HG02798 (cell line): Measurements from ENCODE around the gene ASMTL.
"Not testable (repeated sequence)": the region's sequence is repeated elsewhere in the genome, so short reads cannot be mapped to it uniquely, and the experiment has no call there.

Source experiments
- ATAC-seq: cut with Tn5 transposase; IDR thresholded peaks from one replicate; pipeline ENCODE4 v1.9.1; 2021; ENCODE audit warnings: mild to moderate bottlenecking; ENCODE audit not compliant: unreplicated experiment, poor library complexity

ASMTL gene

DNA sequence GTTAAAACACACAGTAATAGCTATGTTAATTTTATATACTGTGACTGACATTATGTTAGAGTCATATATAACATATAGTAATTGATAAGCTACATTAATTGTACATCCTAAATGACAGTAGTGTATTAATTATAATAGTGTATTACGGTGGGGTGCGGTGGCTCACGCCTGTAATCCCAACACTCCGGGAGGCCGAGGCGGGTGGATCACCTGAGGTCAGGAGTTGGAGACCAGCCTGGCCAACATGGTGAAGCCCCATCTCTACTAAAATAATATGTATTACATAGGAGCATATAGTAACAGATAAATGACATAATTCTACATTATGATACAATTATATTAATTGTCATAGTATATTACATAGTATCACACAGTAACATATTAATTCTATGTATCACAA lies 12.2 kb downstream of the ASMTL start:
- no peak for ATAC-seq

DNA sequence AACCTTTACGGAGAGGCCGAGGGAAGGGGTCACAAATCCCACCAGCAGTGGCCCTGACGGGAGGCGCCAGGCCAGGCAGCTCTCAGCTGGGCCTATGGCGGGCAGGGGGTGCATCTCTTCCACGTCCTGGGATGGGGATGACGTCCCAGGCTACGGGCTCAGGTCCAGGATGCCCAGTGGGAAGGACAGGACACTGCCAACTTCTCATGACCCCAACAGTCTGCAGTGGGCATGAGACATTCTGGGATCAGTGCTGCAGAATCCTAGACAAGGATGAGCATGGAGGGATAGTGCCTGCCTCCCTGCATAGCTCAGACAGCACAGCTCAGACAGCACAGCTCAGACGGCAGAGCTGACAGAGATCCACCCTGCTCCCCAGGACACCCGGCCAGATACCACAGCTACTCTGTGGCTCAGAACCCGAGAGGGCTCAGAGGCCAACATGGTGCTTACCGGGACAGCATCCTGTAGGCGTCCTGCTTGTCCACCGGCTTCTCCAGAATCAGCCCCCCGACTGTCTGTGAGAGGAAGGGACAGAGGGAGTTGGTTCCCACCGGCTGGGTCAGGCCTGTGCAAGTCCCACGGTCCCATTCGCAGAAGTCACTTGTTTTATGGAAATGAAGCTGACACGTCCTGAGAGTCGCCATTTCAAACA lies 17.3 kb downstream of the ASMTL start:
- no peak for ATAC-seq

DNA sequence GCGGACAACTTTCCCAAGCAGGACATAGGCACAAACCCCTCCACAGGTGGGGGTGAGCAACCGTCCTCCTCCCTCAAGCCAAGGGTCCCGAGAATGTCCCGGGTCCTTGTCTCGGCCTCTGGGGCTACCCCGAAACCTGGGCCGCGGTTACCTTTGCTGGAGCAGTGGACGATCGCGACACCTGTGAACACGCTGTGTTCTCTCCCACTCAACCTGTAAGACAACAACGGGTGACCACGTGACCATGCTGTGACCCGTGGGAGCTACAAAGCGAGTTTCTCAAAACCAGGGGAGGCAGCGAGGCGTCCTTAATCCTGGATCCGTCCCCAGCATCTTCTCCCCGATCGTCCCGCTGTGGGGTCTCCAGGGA lies 17.9 kb downstream of the ASMTL start:
- no peak for ATAC-seq

DNA sequence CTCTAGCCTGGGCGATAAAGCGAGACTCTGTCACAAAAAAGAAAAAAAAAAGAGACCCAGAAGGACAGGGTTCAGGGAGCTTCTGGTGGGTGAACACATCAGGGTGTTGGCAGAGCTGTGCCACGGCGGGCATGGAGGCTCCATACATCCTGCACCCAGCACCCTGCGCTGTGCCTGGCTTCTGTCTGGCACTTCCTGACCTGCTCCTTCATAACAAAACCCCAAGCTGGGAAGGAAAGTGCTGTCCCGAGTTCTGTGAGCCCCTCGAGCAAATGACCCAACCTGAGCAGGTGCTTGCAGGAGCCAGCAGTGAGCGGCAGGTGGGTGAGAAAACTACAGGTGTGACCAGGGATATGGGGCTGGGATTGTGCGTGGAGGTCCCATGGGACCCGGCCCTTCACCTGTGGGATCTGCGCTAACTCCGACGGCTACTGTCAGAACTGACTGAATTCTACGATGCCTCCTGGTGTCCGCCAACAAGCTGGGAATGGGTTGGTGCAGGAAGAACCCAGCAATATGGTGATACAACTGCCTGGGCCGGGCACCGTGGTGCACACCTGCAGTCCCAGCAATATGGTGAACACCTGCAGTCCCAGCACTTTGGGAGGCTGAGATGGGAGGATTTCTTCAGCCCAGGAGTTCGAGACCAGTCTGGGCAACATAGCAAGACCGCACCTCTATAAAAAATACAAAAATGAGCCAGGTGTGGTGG lies 18.9 kb downstream of the ASMTL start:
- ATAC-seq: no peak

DNA sequence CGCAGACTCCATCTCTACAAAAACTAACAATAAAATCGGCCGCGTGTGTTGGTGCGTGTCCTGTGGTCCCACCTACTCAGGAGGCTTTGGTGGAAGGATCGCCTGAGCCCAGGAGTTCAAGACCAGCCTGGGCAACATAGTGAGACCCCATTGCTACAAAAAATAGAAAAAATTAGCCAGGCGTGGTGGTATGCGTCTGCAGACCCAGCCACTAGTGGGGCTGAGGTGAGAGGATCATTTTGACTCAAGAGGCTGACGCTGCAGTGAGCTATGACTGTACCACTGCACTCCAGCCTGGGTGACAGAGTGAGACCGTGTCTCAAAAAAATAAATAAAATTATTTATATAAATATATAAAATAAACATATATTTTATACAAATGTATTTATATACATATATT lies 22.3 kb downstream of the ASMTL start:
- no peak for ATAC-seq

DNA sequence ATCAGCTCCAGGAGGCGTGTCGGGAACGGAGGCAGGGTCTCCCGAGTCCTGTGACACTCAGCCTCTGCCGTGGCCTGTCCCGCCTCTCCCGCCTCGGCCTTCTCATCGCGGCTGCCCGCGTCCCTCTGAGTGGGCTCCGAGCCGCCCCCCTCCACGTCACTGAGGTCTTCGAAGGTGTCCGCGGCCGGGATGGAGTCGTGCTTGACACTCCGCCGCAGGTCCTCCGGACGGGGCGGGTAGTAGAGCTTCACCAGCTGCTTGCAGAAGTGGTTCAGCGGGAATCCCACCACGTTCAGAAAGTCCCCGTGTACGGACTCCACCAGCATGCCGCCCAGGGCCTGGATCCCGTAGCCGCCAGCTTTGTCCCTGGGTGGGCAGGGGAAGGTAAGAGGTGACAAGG lies 25.0 kb downstream of the ASMTL start:
- no peak for ATAC-seq

DNA sequence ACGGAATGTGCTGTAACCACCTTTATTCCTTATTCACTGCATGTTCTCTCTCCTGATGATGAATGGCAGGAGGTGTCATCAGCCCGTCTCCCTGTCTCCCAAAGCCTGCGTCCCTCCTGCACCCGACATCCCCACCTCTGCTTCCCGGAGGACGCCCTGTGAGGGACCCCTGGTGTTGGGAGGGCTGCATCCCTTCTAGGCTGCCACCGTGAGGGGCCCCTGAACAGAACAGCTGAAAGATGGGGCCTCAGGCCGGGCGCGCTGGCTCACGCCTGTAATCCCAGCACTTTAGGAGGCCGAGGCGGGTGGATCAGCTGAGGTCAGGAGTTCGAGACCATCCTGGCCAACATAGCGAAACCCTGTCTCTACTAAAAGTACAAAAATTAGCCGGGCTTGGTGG lies 26.4 kb downstream of the ASMTL start:
- ATAC-seq: not testable (repeated sequence)

DNA sequence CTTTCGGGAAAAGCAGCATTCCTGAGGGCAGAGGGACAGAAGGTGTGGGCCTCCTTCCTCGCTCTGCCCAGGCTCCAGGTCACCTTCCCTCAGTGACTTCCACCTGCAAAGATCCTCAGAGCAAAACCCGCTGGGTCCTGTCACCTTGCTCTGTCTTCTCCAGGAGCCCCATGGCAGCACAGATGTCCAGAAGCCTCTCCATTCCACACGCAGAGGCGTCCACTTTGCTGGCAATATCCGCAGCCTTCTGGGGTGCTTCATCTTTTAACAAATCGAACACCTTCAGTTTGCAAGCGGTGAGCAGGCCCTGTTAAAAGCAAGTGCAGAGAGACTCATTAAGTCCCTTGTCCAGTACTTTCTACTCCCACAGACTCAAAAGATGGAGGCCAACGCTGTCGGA lies 27.3 kb downstream of the ASMTL start:
- ATAC-seq: no peak

DNA sequence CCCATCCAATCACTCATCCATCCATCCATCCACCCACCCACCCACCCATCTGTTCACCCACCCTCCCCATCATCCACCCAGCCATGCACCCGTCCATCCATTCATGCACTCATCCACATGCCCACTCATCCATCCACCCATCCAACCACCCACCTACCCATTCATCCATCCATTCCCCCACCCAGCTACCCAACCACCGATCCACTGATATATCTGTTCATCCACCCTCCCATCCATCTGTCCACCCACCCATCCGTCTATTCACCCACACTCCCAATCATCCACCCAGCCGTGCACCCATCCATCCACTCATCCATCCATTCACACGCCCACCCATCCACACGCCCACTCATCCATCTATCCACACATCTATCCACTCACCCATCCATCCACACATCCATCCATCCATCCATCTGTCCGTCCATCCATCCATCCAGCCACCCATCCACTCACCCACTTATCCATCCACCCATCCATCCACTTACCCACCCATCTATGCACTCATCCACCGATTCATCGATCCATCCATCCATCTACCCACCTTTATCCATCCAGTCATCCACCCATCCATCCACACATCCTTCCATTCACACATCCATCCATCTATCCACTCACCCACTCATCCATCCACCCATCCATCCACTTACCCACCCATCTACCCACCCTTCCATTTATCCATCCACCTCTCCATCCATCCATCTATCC lies 28.4 kb downstream of the ASMTL start:
- ATAC-seq: no peak

DNA sequence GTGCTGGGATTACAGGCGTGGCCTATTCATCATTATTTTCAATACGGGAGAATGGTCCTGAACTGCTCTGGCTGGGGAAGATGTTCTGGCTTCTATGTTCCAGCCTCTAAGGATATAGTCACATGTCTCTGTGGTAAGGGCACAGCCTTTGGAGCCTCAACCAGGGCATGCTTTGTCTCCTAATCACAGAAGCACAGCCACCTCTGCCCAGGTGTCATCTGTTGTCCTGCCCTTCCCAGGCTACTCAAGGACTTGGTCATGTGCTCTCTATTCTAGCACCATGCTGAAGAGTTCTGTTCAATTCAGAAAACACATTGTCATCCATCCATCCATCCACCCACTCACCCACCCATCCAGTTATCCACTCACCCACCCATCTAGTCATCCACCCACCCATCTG lies 29.5 kb downstream of the ASMTL start:
- ATAC-seq: no peak

DNA sequence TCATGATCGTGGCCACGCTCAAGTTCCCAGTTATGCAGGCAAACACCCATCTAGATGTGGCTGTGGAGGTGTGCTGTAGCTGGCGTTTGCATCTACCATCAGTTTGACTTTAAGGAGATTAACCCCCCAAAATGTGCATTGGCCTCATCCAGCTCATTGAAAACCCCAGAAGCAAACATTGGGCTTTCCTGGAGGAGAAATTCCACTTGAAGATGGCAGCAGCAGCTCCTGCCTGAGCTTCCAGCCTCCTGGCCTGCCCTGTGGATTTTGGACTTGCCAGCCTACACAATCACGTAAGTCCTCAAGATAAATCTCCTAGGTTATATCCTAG lies 30.6 kb downstream of the ASMTL start:
- no peak for ATAC-seq

DNA sequence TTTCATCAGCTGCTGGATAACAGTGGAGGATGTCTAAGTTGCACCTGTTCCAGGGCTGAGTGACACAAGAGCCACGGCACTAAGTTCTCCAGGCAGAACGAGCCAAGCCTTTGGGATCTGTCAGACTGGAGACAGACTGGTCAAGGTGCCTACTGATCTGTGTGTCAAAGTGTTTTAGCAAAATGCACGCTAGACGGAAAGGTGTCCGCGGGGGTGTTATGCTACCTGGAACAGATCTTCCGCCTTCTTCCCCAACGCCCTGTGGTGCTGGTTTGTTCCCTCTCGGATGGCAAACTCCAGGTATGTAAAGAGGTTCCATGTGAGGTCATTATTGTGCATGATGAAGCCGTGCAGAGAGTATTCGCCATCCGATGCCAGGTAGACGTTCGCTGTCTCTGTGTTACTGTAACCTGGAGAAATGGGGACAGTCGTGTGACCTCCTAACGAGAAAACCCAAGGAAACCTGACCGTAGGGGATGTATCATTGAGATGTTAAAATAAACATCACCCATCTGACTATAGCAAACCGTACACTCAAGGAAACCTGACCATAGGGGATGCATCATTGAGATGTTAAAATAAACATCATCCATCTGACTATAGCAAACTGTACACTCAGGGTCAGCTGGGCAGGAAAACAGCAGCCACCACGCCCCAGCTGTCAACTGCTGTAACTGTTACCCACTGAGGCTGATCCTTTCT lies 31.1 kb downstream of the ASMTL start:
- no peak for ATAC-seq

DNA sequence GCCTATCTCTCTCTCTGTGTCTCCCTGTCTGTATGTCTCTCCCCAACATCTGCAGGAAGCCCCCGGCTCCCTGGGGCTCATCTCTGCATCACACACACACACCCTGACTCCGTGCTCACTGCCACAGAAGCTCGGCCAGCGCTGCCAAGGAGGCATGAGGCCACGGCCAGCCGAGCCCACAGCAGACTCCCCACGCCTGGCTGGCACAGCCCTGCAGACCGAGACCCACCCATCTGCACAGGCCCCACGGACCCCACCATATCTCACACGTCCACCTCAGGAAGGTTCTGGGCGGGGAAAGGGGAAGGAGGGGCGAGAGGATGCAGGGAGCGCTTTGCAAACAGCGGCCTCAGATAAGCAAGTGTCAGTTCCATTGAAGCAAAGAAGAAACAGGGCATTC lies 32.3 kb downstream of the ASMTL start:
- ATAC-seq: no peak

DNA sequence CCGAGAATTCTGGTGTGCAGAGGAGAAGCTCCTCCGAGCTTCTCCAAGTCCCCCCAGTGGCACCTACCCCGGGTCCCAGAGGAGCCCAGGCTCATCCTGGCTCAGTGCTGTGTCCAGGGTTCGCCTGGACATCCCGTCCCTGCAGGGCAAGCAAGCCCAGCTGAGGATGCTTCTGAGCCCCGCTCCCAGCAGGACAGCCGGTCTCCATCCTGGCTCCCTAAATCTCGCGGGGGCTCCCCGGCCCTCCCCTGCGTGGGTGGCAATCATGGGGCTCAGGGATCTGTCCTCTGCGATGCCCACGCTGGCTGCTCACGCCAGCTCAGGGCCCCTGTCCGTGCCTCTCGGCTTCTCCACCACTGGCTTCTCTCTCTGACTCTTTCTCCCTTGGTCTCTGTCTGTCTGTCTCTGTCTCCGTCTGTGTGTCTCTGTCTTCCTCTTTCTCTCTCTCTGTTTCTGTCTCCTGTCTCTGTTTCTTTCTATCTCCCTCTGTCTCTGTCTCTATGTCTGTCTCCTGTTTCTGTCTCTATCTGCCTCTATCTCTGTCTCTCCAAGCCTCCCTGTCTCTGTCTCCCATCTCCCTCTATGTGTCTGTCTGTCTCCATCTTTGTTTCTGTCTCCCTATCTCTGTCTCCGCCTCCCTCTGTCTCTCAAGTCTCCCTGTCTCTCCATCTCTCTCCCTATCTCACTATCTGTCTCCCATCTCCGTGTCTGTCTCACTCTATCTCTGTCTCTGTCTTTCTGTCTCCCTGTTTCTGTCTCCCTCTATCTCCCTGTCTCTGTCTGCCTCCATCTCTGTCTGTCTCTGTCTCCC lies 33.0 kb downstream of the ASMTL start:
- ATAC-seq: no peak

DNA sequence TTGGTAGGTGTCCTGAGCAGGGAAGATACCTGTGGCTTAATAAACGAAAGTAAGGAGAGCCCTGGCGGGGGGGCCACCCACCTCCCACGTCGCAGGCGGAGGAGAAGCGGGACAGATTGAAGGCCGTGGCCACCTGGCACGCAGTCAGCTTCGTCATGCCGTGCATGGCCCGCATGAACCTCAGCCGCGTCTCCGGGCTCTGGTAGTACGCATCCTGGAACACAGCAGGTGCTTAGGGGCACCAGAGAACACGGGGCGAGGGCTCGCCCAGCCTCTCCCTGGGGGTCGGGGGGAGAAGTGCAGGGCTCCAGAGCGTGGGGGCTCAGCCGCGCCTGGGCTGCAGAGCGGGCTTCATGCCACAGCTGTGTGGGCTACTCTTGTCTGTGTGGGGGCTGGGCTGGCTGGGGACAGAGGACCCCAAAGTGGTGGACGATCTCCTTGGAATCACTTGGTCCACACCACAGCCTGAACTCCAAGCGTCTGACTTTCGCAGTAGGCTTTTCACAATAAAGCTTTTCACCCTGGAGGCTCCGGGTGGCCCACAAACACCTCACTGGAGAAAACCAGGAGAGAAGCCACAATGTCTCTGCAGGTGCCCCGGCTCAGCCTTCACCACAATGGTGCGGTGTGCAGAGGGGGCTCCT lies 33.7 kb downstream of the ASMTL start:
- no peak for ATAC-seq

DNA sequence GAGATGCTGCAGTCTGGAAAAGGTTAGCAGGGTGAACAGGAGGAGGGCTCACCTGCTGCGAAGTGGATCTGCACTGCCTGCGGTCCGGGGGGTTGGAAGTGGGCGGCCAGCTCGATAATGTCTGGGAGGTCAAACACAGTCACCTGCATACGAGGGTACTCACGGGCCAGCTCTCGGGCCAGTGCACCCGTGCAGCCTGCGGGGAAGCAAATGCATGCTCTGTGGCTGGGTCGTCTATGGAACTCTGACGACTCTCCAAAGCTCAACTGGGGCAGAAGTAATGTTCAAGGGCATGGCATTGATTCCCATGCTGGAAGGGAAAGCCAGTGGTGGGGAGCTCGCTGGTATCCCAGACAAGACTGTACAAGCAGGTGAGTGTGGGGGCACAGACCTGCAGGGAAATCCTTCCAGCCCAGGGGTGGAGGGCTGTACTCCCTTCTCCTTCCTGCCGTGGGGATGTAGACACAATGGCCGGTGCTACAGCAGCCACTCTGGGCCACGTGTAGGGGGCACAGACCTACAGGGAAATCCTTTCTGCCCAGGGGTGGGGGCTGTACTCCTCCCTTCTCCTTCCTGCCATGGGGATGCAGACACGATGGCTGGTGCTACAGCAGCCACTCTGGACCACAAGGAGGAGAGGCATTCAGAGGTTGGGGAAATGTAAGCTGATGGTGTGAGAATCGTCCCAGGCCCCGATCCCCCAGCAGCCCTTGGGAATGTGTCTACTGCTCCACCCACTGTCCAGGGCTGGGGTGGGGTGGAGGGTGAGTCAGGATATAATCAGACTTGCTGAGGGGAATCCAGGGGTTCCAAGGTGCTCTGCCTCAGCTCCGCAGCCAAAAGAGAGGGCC lies 34.6 kb downstream of the ASMTL start:
- ATAC-seq: no peak

DNA sequence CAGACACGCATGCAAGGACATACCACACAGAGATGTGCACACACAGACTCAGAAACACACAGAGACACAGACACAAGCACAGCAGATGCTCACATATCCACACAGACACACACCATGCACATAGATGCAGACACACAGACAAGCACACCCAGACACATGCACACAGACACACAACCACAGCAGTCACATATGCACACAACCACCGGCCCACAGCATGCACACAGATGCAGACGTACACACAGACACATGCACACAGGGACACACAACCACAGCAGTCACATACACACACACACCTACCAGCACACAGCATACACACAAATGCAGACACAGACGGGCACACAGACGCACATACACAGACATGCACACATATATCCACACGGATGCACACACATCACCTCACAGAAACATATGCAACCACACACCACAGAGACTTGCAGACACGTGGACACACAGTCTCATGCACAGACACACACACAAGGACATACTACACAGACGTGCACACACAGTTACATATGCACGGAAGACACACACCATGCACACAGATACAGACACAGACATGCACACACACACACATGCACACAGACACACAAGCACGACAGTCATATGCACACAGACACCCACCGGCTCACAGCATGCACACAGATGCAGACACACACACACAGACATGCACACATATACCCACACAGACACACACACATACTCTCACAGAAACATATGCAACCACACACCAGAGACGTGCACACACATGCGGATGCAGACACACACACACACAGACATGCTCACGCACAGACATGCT lies 35.5 kb downstream of the ASMTL start:
- ATAC-seq: no peak

DNA sequence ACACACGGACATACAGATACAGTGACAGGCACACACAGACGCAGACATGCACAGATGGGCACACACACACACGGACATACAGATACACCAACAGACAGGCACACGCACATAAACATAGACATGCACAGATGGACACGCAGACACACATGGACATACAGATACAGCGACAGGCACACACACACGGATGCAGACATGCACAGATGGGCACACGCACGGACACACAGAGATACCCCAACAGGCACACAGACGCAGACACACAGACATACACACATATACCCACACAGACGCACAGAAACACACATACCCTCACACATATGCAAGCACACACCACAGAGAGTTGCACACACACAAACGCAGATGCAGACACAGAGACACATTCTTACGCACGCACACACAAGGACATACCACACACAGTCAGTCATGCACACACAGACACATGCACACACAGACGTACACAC lies 36.4 kb downstream of the ASMTL start:
- no peak for ATAC-seq
